Activated T-cell treated with anti-CD3 and anti-CD28 coated beads, Interleukin-2, amount 50 U/mL, for 48 hours (primary cell): Measurements from ENCODE around the gene BTNL8.

Experiments used
- DNase-seq, 2 experiments: peaks; one replicate each; pipeline ENCODE4 v3.0.0-alpha.2; 2020

BTNL8 gene

GRCh38 chr5:180898621-180899246, at the start of gene BTNL8:
BTNL8 (plus strand) TSS chr5:180899159; CDS start chr5:180899311, 152 bp downstream.
- no peak for DNase-seq

- no peak for DNase-seq
Measured at GRCh38 chr5:180849827-180850226, 49.1 kb upstream of the BTNL8 start.

- peak in 1 of 2 experiments; percentile 4 for DNase-seq
Measured at GRCh38 chr5:180850434-180851078, 48.4 kb upstream of the BTNL8 start.

GRCh38 chr5:180852495-180852894, 46.5 kb upstream of the BTNL8 start:
- DNase-seq, result no peak

- no peak for DNase-seq
Measured at GRCh38 chr5:180853121-180853847, 45.7 kb upstream of the BTNL8 start.

- no peak for DNase-seq
Measured at GRCh38 chr5:180853848-180854176, 45.1 kb upstream of the BTNL8 start.

- DNase-seq, result no peak
Measured at GRCh38 chr5:180858586-180858985, 40.4 kb upstream of the BTNL8 start.

- no peak for DNase-seq
Measured at GRCh38 chr5:180860273-180860886, 38.6 kb upstream of the BTNL8 start.

- peak; percentile 90 to 92 for DNase-seq
Measured at GRCh38 chr5:180860887-180861822, 37.8 kb upstream of the BTNL8 start, which contains the start of gene ZFP62. ZFP62 (minus strand) TSS chr5:180861276; CDS start chr5:180861219, 57 bp downstream.

GRCh38 chr5:180862645-180863044, 36.3 kb upstream of the BTNL8 start:
- no peak for DNase-seq

GRCh38 chr5:180865981-180866695, 32.8 kb upstream of the BTNL8 start:
- DNase-seq, result no peak

- no peak for DNase-seq
Measured at GRCh38 chr5:180866985-180867384, 32.0 kb upstream of the BTNL8 start.

- DNase-seq, result peak; percentile 85 to 89
Measured at GRCh38 chr5:180868960-180869359, 30.0 kb upstream of the BTNL8 start.

GRCh38 chr5:180869587-180869986, 29.4 kb upstream of the BTNL8 start:
- DNase-seq, result no peak

- DNase-seq, result no peak
Measured at GRCh38 chr5:180870276-180871068, 28.5 kb upstream of the BTNL8 start.

- no peak for DNase-seq
Measured at GRCh38 chr5:180872419-180872818, 26.5 kb upstream of the BTNL8 start.

GRCh38 chr5:180873615-180874520, 25.1 kb upstream of the BTNL8 start:
- DNase-seq, result no peak

GRCh38 chr5:180874804-180875582, 24.0 kb upstream of the BTNL8 start:
- DNase-seq, result no peak

- DNase-seq, result no peak
Measured at GRCh38 chr5:180875860-180876426, 23.0 kb upstream of the BTNL8 start.
